Measurements from ENCODE around the gene C1GALT1C1.

The C1GALT1C1 gene
- long read RNA-seq, transcript C1GALT1C1-201 (2 exons, 1,613 nt), result major isoform, 64 of 68 reads
- long read RNA-seq, partial matches to known transcripts, result 1 of 68 reads
- long read RNA-seq, other reads (novel, unspliced or antisense), result 2 of 68 reads

DNA sequence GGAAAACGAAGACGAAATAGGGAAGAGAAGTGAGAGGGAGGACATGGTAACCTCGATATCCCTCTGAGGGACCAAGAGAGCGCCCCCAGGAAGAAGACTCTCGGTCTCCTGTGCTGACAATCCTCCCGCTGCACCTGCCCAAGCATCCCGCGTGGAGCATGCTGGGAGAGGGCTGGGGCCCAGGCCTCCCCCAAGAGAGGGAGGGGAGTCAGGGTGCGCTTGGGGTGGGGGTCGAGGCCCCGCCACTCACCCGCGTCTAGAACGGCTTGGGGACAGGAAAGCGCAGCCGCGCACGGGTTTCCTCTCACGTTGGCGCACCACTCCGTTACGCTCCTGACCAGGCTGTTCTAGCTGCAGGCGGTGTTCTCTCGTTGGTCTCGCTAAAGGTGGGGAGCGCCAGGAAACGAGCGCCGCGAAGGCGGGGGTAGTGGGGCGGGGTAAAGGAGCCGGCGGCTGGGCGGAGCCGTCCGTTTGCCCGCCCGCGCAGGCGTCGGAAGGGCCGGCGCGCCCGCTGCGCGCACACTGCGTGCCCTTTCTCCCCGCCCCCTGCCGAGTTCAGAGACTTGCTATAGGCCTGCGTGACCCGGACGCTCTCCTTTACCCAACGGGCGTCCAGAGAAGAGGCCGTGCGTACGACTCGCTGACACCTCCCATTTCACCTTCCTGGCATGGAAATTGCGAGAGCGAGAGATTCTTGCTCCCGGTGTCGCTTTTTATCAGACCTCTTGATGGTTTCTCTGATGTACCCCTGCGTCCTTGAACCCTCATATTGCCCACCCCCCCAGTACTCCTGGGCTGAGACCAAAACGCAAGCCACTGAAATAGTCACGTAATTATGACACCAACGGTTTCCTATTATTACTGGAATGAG is at the start of gene C1GALT1C1:
Gene C1GALT1C1 (minus strand): TSS at position 388 of the 871 bp plus-strand sequence. CDS start 2,888 bp downstream, outside the sequence.
- Histone ChIP-seq H3K4me3 (replicated peaks; ENCODE audit: insufficient read depth, low read length) (peak within 1 kb of the TSS; percentile 61), H3K27ac (replicated peaks) (peak within 1 kb of the TSS; percentile 89), H3K27me3 (ENCODE audit: insufficient read depth, poor library complexity, severe bottlenecking) (no peaks in the 10 kb centered on the region)
- DNase-seq (ENCODE audit: low read depth in 1 of 2, low spot score in 1 of 2), result peak; percentile 74 to 93
- TF ChIP-seq CTCF (IDR thresholded peaks at IDR 0.05; ENCODE audit: insufficient read depth, low read length), result no peak
- TF ChIP-seq, protein P1, sequence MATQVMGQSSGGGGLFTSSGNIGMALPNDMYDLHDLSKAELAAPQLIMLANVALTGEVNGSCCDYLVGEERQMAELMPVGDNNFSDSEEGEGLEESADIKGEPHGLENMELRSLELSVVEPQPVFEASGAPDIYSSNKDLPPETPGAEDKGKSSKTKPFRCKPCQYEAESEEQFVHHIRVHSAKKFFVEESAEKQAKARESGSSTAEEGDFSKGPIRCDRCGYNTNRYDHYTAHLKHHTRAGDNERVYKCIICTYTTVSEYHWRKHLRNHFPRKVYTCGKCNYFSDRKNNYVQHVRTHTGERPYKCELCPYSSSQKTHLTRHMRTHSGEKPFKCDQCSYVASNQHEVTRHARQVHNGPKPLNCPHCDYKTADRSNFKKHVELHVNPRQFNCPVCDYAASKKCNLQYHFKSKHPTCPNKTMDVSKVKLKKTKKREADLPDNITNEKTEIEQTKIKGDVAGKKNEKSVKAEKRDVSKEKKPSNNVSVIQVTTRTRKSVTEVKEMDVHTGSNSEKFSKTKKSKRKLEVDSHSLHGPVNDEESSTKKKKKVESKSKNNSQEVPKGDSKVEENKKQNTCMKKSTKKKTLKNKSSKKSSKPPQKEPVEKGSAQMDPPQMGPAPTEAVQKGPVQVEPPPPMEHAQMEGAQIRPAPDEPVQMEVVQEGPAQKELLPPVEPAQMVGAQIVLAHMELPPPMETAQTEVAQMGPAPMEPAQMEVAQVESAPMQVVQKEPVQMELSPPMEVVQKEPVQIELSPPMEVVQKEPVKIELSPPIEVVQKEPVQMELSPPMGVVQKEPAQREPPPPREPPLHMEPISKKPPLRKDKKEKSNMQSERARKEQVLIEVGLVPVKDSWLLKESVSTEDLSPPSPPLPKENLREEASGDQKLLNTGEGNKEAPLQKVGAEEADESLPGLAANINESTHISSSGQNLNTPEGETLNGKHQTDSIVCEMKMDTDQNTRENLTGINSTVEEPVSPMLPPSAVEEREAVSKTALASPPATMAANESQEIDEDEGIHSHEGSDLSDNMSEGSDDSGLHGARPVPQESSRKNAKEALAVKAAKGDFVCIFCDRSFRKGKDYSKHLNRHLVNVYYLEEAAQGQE (IDR thresholded peaks at IDR 0.05; ENCODE audit: insufficient replicate concordance, low read depth), result no peak
- TF ChIP-seq POLR2AphosphoS5 (IDR thresholded peaks at IDR 0.05; ENCODE audit: low read depth), result peak; percentile 59
- TF ChIP-seq GABPA (IDR thresholded peaks at IDR 0.05; ENCODE audit: low read depth), result no peak
- no peak for TF ChIP-seq SPI1 (IDR thresholded peaks at IDR 0.05; ENCODE audit: borderline replicate concordance, low read depth)

- no peak for TF ChIP-seq SPI1 (IDR thresholded peaks at IDR 0.05; ENCODE audit: borderline replicate concordance, low read depth)
- H3K4me3 ChIP-seq (replicated peaks; ENCODE audit: insufficient read depth, low read length), result no peak overlapping the region
These were observed 47.3 kb upstream of the C1GALT1C1 start for GRCh38 chrX:120677004-120677652.

GRCh38 chrX:120672841-120673530 is 43.1 kb upstream of the C1GALT1C1 start:
- Histone ChIP-seq H3K27ac (replicated peaks) (no peak overlapping the region), H3K27me3 (ENCODE audit: insufficient read depth, poor library complexity, severe bottlenecking) (no peaks in the 10 kb centered on the region), H3K4me3 (replicated peaks; ENCODE audit: insufficient read depth, low read length) (no peak overlapping the region)
- DNase-seq (ENCODE audit: low read depth in 1 of 2, low spot score in 1 of 2), result no peak
- no peak for TF ChIP-seq SPI1 (IDR thresholded peaks at IDR 0.05; ENCODE audit: borderline replicate concordance, low read depth)
- no peak for TF ChIP-seq GABPA (IDR thresholded peaks at IDR 0.05; ENCODE audit: low read depth)
- TF ChIP-seq, protein P1 (IDR thresholded peaks at IDR 0.05; ENCODE audit: insufficient replicate concordance, low read depth), result no peak
- no peak for TF ChIP-seq CTCF (IDR thresholded peaks at IDR 0.05; ENCODE audit: insufficient read depth, low read length)
- no peak for TF ChIP-seq POLR2AphosphoS5 (IDR thresholded peaks at IDR 0.05; ENCODE audit: low read depth)

More at GRCh38 chrX:120677004-120677652, 47.3 kb upstream of the C1GALT1C1 start:
- H3K27ac ChIP-seq (replicated peaks), result no peak overlapping the region
- no peaks in the 10 kb centered on the region for H3K27me3 ChIP-seq (ENCODE audit: insufficient read depth, poor library complexity, severe bottlenecking)
- no peak for DNase-seq (ENCODE audit: low read depth in 1 of 2, low spot score in 1 of 2)
